ENCODE data around the gene HIVEP2.

The HIVEP2 gene

DNA sequence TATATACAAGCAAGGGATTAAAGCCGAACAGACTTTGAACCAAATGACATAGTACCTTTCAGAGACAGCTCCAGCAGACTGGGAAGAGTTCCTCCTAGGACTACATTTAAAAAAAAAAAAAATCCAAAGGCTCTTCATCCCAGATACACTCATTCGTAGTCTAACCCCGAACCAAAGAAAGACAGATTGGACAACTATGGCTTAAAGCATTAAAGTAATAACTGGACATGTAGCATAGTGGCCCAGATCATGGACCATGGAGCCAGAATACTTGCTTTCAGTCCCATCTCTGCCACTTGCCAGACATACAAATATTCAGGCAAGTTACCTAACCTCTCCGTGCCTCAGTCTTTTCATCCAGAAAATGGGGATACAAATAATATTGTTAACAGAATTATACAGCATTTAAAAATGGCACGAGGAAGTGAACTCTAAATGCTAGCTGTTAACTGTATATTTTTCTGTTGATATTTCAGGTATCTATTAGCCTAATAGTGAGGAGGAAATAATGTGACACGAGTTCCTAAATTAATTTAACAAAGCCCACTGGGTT lies 123.7 kb downstream of the HIVEP2 start:
- no peak for DNase-seq (ENCODE audit: low read depth, low spot score)

DNA sequence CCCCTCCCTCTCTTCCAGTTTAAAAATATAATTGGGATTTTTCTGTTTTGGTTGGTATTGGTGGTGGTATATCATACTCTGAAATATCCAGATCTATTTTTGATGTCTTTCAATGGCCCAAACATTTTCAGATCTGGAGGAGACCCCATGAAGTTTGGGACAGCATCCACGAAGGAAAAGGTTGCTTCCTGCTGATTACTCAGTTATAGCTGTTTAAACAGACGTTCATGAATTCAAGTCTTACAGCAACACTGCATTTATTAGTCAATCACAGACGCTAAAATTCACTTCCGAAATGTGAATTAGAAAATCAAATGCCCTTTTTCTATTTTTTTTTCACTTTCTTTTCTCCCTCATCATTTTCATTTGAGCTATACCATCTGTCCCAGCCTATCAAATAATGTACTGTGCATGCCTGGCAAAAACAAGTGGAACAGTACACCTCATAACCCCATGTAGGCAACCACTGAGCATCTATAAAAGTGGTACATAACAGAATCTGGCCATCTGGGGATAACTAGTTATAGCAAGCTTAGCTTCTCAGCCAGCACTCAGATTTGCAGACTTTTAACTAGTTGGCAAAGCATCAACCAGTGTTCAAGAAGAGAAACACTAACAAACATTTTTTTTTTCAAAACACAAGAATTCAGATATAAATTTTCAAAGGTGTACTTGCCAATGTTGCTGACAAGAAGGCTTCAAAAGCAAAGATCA lies 124.5 kb downstream of the HIVEP2 start:
- DNase-seq (ENCODE audit: low read depth, low spot score), result no peak

DNA sequence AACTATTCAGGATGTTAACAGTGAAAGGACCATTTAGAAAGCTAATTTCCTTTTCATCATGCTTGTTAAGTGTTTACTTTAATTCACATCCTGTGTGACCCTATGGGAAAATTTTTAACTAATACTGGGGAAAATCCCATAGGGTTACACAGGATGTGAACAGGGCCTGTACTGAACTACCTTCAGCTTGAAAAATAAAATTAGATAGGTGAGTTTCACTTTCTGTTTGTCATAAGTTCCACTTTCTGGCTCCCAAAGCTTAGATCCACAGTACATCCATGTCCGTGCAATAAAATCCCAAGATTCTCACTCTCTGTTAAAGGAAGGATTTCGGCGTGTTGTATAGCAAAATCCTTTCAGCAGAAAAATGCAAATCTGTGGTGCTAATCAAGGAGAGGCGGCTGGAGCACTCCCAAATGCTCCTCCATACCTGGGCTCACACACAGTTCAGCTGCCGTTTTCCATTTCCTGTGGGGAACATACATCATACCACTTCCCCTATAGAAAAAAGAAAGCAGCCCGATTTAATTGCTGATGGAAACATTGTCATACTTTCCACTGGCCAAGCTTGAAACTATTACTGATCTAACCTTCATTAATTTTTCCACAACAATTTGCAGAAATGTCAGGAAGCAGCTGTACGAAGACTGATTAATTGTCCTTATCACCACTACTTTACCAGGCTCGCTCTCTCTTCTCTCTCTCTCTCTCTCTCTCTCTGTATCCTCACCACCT lies 125.2 kb downstream of the HIVEP2 start:
- DNase-seq (ENCODE audit: low read depth, low spot score), result no peak

DNA sequence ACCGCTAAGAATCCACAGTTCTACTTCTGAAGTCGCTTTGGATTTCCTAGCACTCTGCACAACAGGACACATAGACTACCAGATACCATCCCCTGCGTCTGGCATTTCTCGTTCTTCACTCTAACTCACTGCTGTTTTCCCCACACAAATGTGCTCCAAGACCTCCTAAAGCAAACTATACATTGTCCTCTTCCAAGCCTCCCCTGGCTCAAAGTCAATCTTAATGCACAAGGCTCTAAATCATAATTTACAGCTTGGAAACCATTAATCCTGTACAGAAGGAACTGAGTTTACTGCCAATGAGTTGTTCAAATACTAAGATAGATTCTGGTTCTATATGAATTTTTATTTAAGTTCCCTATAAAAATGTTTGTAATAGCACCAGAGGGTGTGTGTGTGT lies 128.5 kb downstream of the HIVEP2 start:
- DNase-seq (ENCODE audit: low read depth, low spot score), result no peak

DNA sequence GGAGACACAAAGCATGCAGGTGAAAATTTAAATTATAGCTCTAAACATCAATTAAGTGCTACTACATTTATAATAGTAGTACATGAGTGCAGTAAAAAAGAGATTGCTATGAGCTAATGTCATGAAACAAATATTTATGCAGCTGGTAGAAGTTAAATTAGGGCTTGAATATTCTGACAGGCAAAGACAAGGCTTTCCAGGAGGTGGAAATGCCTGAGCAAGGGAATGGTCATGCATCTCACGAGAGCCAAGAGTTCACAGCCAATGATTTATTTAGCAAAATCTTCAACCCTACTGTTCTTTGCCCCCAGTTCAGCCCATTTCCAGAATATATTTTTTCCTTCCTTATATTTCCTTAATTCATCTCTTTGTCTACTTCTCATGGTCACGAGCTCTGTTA lies 128.9 kb downstream of the HIVEP2 start:
- DNase-seq (ENCODE audit: low read depth, low spot score), result no peak

DNA sequence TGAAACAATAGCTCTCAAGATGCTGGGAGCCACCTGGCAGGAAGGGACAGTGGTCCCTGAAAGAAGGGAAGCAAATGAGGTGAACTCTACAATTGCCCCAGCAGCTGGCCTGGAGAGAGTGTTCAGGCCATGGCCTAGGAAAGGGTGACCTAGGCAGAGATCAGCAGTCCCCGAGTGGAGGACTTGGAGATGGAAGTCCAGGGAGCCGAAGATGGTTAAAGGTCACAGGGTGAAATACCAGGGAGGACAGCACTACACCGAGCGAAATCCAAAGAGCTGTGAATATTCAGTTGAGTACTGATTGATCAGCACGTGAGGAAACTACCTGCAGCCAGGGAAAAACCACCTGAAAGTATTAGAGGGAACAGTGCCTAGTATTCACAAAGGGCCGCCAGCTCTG lies 133.1 kb downstream of the HIVEP2 start:
- no peak for DNase-seq (ENCODE audit: low read depth, low spot score)

DNA sequence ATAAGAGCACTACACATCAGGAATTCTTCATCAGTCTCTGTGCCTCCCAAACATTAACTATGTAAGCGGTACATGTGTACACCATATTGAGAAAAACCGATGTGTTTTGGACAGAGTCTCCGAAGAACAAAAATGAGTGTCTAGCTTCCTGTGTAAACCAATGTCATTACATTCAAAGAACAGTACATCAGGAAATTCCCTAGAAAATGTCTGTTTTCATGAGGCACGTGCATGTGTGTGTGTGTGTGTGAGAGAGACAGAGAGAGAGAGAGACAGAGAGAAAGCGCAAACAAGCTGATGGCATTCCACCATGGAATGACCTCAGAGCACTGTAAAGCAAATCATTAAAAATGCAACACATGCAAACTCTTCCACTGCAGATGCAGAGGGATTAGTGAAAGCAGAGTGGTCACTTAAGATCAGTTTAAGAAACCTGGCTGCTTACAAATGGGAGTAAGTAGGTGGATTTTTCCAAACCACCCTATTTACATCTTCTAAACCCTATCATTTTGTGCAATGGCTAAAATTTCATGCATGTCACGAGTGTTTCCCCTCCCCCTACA lies 133.9 kb downstream of the HIVEP2 start:
- no peak for DNase-seq (ENCODE audit: low read depth, low spot score)

DNA sequence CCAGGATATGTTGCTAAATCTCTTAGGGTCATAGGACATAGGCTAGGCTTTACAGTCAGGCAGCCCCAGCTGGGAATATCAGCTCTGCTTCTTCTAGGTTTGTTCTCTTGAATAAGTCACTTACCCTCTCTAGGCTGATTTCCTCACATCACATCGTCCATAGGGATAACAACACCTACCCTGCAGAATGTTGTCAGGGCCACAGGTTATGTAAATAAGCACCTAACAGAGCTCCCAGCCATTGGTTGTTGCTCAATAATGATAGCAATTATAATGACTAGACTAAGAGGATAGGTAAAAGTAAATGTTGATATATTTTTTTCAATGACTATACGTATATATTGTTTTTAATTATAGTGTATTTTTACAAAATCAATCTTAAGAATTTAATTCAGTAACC lies 135.0 kb downstream of the HIVEP2 start:
- no peak for DNase-seq (ENCODE audit: low read depth, low spot score)

DNA sequence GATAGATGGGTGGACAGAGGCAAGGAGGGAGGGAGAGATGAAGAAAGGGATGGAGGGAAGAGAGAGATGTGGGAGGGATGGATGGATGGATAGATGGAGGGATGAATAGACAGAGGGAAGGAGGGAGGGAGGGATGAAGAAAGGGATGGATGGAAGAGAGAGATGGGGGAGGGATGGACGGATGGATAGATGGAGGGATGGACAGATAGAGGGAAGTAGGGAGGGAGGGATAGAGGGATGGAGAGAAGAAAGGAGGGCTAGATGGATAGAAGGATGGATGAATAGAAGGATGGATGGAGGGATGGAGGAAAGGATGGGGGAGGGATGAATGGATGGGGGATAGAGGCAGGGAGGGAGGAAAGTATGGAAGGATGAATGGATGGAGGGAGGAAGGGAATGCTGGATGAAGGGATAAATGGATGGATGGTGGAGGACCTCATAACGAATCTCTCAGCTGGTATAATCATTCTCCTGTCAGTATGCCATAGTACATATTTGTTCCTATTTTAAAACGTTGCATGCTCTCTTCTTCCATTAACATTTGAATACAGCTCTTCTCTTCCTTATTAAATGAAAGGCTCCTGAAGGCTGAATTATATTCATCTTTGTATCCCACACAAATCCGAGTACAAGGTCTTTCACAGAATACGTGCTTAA lies 136.4 kb downstream of the HIVEP2 start:
- no peak for DNase-seq (ENCODE audit: low read depth, low spot score)

DNA sequence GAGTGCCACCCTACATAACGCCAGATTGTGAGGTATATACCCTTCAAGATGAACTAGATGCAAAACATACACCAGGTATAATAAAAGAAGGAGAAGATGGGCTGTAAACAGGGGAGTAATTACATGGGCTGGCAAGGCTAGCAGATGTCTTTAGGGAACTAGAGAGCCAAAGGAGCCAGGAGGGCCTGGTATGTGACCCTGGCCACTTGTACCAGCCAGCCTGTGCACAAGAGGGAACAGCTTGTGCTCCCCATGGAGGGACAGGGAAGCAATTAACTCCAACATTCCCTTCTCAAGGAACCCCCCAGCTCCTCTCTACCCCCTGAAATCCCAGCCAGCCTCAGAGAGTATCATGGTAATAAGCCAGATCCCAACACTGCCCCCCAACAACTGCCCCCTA lies 139.9 kb downstream of the HIVEP2 start:
- no peak for DNase-seq (ENCODE audit: low read depth, low spot score)

DNA sequence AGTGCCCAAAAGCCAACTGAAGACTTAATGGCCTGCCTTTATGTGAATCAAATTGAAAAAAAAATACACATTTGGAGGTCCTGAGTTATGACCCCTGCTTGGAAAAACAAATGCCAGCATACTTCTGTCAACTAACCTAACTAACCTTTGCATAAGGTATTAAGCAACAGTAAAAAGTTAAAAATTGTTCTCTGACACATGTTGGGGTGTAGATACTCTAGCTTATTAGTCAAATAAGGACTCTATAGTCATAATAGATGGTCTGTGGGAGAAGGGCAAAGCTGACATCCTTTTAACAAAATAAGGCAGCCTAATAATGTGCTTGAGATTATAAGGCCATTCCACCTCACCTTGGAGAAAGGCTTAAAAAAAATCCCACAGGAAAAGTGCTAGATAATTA lies 140.5 kb downstream of the HIVEP2 start:
- DNase-seq (ENCODE audit: low read depth, low spot score), result no peak

DNA sequence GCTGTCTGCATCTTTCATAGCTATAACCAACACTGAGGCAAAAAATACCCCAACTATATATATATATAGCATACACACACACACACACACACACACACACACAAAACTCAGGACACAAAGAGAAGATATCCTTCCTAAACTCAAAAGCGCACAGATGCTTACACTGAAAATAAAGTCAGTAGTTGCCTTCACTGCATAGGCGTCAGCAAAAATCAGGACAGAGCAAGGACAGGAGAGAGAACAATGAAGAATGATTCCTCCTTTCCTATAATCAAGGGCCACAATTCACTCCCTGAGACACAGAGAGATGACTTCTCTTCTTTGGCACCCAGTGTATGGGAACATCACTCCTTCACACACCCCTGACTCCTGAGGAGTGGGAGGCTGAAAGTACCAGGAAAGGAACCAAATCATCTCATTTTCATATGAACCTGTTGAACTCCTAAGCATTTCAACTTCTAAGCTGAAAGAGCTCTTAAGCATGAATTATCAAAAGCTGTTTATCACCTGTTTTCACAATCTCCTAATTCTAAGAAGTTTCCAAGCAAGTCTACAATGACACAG lies 141.4 kb downstream of the HIVEP2 start:
- no peak for DNase-seq (ENCODE audit: low read depth, low spot score)

DNA sequence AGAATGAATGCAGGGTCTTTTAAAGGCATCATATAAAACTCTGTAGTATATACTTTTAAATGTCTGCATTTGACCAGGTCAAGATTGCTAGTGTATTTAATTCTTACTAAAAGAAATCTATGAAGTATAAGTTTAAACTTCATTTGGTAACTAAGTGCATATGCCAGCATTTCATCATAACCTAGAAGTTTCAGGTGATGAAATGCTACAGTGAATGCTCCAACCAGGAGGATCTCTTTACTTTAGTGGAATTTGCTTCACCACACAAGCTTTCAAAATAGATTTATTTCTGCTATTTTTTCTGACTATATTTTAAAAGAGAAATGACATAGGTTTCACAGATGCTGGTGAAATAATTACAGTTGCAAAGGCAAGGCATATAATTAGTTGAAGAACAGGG lies 141.9 kb downstream of the HIVEP2 start:
- DNase-seq (ENCODE audit: low read depth, low spot score), result no peak

DNA sequence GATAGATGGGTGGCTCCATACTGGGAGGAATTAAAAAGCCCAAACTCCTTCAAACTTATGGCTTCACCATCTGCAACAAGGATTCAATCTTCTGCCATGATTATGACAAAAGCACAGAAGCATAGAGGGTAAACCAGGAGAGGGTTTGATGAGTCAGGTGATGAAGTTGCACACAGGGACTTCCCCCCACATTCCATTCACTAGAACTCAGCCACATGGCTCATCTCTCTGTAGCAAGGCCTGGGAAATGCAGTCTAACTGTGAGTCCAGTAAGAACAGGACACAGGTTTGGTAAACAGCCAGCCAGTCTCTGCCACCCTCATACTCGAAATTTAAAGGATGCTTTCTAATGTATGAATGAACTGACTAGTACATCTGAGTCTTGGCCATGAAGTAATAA lies 142.9 kb downstream of the HIVEP2 start:
- DNase-seq (ENCODE audit: low read depth, low spot score), result peak; percentile 23

DNA sequence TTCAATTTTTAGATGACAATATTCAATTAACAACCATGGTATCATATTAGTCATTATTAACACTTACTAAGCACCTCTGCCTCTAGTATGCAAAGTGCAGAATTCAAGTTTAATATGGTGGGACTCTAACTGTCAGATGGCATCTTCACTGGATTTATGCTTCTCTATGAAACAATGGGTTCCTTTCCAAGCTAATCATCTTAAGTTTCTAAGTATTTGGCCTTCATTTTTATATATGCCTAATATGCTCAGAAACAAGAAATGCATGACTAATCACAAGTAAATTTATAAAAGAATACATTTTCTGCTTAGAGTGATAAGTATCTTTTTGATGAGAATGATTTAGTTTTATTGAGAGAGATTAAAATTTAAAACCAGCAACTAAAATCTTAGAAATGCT lies 144.7 kb downstream of the HIVEP2 start:
- no peak for DNase-seq (ENCODE audit: low read depth, low spot score)

DNA sequence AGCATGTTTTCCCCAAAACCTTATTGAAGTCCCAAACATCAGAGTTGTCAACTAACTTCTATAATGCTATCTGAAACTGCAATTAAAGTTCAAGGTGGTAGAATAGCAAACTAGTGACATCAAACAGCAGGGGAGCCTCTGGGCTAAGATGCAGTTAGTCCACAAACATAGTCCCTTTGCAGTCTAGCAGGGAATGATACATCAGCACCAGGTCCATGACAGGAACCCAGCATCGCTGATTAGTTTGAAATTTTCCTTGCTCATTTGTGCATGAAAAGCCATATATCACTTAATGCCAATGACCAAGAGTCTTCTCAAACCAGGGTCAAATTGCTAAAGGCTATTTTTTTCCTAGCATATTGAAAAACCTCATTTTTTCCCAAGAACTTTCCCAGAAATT lies 145.3 kb downstream of the HIVEP2 start:
- DNase-seq (ENCODE audit: low read depth, low spot score), result no peak

DNA sequence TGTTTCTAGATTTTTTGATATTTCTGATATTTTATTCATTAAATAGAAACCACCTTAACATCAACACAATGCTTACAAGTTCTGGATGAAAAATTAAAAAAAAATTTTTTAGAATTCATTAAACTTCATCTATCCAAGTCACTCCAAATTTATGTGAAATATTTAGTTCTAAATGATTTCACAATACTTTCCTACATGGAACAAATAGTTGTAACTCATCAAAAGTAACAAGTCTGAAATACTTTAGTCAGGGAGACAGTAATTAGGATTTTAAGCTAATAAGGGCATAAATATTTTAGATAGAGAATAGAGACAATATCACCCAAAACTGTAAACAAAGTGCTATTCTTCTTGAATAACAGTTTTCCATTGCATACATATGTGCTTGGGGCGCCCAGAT lies 147.8 kb downstream of the HIVEP2 start:
- DNase-seq (ENCODE audit: low read depth, low spot score), result no peak

DNA sequence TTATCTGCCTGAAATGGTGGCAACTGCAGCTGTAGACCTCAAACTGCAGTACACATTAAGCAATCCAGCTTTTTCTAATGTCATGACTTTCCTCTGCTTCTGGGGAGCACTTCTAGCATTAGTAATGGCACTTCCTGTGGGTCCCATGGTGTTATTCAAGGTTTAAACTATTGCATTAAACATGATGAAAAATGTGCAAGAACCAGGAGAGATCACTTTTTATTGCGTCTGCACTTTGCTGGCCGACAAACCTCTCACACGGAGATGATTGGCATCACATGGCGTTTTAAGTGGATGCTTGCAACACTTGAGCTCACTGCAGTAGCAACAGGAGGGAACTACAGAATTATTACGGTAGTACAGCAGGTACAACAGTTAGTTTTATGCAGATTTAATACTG lies 148.4 kb downstream of the HIVEP2 start:
- DNase-seq (ENCODE audit: low read depth, low spot score), result no peak

DNA sequence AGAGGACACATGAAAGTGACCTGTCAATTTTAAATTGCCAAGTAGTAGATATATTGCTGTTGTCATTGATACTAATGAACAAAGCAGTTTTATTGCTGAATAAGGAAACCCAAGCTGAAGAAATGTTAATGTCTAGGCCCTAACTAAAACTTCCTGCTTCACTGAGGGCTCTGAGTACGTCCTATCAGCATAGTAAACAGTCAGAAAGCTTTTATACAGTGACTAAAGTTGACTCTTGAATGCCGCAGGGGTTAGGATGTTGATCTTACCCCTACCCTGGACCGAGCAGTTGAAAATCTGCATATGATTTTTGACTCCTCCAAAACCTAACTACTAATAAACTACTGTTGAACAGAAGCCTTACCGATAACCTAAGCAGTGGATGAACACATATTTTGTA lies 149.0 kb downstream of the HIVEP2 start:
- DNase-seq (ENCODE audit: low read depth, low spot score), result no peak

DNA sequence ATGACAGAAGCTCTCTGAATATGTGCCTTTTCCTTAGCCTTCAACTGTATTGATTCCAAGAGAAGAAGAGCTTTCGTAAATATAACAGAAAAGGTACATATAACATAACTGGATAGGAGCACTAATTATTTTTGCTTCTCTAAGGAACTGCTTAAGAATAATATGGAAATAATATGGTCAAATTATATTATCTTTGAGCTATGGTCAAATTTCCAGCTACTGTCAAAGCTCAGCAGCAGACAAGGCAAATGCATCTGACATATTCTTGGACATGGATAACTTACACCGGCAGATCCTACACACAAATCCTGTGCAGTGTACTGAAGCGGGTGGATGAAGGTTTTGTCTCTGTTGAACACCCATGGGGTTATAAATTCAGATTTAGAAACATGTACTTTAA lies 150.6 kb downstream of the HIVEP2 start:
- DNase-seq (ENCODE audit: low read depth, low spot score), result no peak

DNA sequence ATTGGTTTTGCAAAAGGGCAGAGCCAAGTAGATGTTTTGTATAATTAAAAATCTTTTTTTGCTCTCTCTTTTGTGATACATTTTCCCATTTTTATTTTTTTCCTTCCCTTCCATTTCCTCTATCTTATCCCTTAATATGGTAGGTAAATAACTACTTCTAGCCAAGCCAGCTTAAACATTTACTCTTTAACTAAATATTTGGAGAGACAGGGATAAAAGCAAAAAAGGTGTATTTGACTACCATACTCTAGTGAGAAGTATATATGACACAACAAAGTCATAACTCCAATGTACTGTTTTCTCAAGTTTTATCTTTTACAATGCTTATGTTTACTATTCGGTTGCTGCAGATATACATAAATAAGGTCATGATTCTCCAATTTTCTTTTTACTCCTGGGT lies 154.7 kb downstream of the HIVEP2 start:
- no peak for DNase-seq (ENCODE audit: low read depth, low spot score)

DNA sequence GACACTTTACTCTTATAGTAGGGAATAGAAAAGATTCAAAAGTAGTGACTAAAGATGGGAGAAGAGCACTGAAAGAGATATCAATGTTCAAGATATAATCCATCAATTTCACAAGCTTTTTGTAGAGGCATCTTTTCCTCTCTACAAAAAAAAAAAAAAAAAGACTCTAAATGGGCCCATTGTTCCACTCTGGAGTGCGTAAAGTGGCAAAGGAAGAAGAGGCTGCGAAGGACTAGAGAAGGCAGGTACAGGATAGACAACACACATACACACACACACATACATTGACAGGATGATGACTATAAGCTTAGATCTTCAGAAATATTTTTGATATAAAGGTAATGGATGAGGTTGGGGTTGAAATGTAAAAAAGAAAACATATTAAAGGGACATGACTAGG lies 157.6 kb downstream of the HIVEP2 start:
- no peak for DNase-seq (ENCODE audit: low read depth, low spot score)
